Trophoblast cell (in vitro differentiated cells and primary cell): ENCODE measurements around the gene GTF3C6.

ENCODE experiments used
- DNase-seq, 2 donors: peaks; one replicate each; pipeline ENCODE4 v3.0.0-alpha.2; 2016
- H2AFZ ChIP-seq: 2 replicates; pipeline ENCODE4 v1.6.1; 2013; ENCODE audit warnings: low read length, moderate library complexity, mild to moderate bottlenecking; ENCODE audit not compliant: insufficient read depth, poor library complexity
- H2AK5ac ChIP-seq: 2 replicates; pipeline ENCODE4 v1.6.1; 2013; ENCODE audit warnings: mild to moderate bottlenecking, low read length
- H2BK120ac ChIP-seq: 2 replicates; pipeline ENCODE4 v1.6.1; 2013; ENCODE audit warnings: low read length, mild to moderate bottlenecking, moderate library complexity; ENCODE audit not compliant: insufficient read depth, poor library complexity
- H2BK12ac ChIP-seq: 2 replicates; pipeline ENCODE4 v1.6.1; 2013; ENCODE audit warnings: mild to moderate bottlenecking, low read length, moderate library complexity
- H2BK5ac ChIP-seq: 2 replicates; pipeline ENCODE4 v1.6.1; 2013; ENCODE audit warnings: low read length, low read depth, moderate library complexity, mild to moderate bottlenecking; ENCODE audit not compliant: poor library complexity
- H3K14ac ChIP-seq: 2 replicates; pipeline ENCODE4 v1.6.1; 2013; ENCODE audit warnings: mild to moderate bottlenecking, low read length
- H3K18ac ChIP-seq: 2 replicates; pipeline ENCODE4 v1.6.1; 2013; ENCODE audit warnings: mild to moderate bottlenecking, low read length
- H3K23ac ChIP-seq: 2 replicates; pipeline ENCODE4 v1.6.1; 2013; ENCODE audit warnings: low read length
- H3K27ac ChIP-seq: 2 replicates; pipeline ENCODE4 v1.5.1; 2013; ENCODE audit warnings: low read depth, mild to moderate bottlenecking, inconsistent platforms, low read length, moderate library complexity
- H3K27me3 ChIP-seq: 2 replicates; pipeline ENCODE4 v1.6.1; 2013; ENCODE audit warnings: inconsistent platforms, mild to moderate bottlenecking, low read length, moderate library complexity; ENCODE audit not compliant: insufficient read depth
- H3K36me3 ChIP-seq, 2 experiments: 1 replicate in 1 of 2; 2 replicates in 1 of 2; pipeline ENCODE4 v1.6.1; 2013; ENCODE audit warnings: low read length in 2 of 2, mild to moderate bottlenecking in 2 of 2, moderate library complexity in 1 of 2; ENCODE audit not compliant: insufficient read depth in 2 of 2, control insufficient read depth in 1 of 2
- H3K4ac ChIP-seq: 2 replicates; pipeline ENCODE4 v1.6.1; 2013; ENCODE audit warnings: low read depth, mild to moderate bottlenecking, low read length, moderate library complexity
- H3K4me1 ChIP-seq, 2 experiments: 1 replicate in 1 of 2; 2 replicates in 1 of 2; pipeline ENCODE4 v1.6.1; 2013; ENCODE audit warnings: low read length in 2 of 2, mild to moderate bottlenecking in 2 of 2, moderate library complexity in 1 of 2; ENCODE audit not compliant: insufficient read depth in 2 of 2, control insufficient read depth in 1 of 2
- H3K4me2 ChIP-seq: 2 replicates; pipeline ENCODE4 v1.6.1; 2013; ENCODE audit warnings: inconsistent platforms, mild to moderate bottlenecking, low read length, moderate library complexity
- H3K4me3 ChIP-seq: 2 replicates; pipeline ENCODE4 v1.5.1; 2013; ENCODE audit warnings: mild to moderate bottlenecking, low read depth, low read length, inconsistent platforms
- H3K79me1 ChIP-seq: one replicate; pipeline ENCODE4 v1.6.1; 2013; ENCODE audit warnings: low read length
- H3K79me2 ChIP-seq: 2 replicates; pipeline ENCODE4 v1.6.1; 2013; ENCODE audit warnings: low read length, mild to moderate bottlenecking; ENCODE audit not compliant: control insufficient read depth, insufficient read depth, poor library complexity
- H3K9ac ChIP-seq: 2 replicates; pipeline ENCODE4 v1.6.1; 2013; ENCODE audit warnings: mild to moderate bottlenecking, low read length
- H3K9me3 ChIP-seq: 2 replicates; pipeline ENCODE4 v1.6.1; 2013; ENCODE audit warnings: low read depth, mild to moderate bottlenecking, control low read depth, inconsistent platforms, low read length; ENCODE audit not compliant: insufficient read depth
- H4K12ac ChIP-seq: 2 replicates; pipeline ENCODE4 v1.6.1; 2013; ENCODE audit warnings: low read depth, mild to moderate bottlenecking, low read length, moderate library complexity
- H4K8ac ChIP-seq: 2 replicates; pipeline ENCODE4 v1.6.1; 2013; ENCODE audit warnings: low read depth, mild to moderate bottlenecking, low read length, moderate library complexity
- H4K91ac ChIP-seq: one replicate; pipeline ENCODE4 v1.6.1; 2013; ENCODE audit warnings: low read depth, mild to moderate bottlenecking, low read length, moderate library complexity
- whole genome bisulfite sequencing: extraction: QIAGEN DNeasy Blood & Tissue Kit; methylation state at CpG from one replicate; pipeline ENCODE4 v1.1.7; 2013; ENCODE audit warnings: missing lambda C conversion rate; ENCODE audit not compliant: insufficient read length, insufficient coverage; ENCODE audit errors: extremely low coverage; 5-methylcytosine and 5-hydroxymethylcytosine counted together

GTF3C6 gene

DNA sequence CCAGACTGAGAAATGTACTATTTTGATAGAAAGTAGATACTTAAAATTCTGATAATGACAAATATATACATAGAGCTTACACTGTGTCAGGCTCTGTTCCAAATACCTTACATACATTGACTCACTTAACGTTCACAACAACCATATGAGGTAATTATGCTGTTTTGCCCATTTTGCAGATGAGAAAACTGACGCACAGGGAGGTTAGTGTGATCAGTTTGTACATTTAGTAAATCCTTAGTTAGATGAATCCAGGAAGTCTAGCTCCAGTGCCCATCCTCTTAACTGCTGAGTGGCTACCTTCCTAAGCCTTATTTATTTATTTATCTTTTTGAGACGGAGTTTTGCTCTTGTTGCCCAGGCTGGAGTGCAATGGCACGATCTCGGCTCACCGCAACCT, 23.3 kb upstream of the GTF3C6 start:
- Histone ChIP-seq H3K9me3 (no peaks in the 10 kb centered on the region), H3K27ac (no peak overlapping the region), H3K79me2 (no peaks in the 10 kb centered on the region), H3K23ac (no peak overlapping the region), H4K91ac (no peak overlapping the region), H3K36me3 (no peaks in the 10 kb centered on the region), H3K4me2 (no peak overlapping the region), H3K18ac (no peak overlapping the region), H4K8ac (no peak overlapping the region), H3K9ac (no peak overlapping the region), H3K79me1 (no peaks in the 10 kb centered on the region), H2AFZ (no peak overlapping the region), H2AK5ac (no peak overlapping the region), H3K4ac (no peak overlapping the region), H2BK12ac (no peak overlapping the region), H3K4me1 (no peaks in the 10 kb centered on the region), H3K14ac (no peak overlapping the region), H4K12ac (no peak overlapping the region), H2BK120ac (no peak overlapping the region), H2BK5ac (no peak overlapping the region), H3K4me3 (no peak overlapping the region), H3K27me3 (no peaks in the 10 kb centered on the region)
- no CpG with 5 or more reads among the region's 6 CpGs for WGBS
- DNase-seq = no peak

DNA sequence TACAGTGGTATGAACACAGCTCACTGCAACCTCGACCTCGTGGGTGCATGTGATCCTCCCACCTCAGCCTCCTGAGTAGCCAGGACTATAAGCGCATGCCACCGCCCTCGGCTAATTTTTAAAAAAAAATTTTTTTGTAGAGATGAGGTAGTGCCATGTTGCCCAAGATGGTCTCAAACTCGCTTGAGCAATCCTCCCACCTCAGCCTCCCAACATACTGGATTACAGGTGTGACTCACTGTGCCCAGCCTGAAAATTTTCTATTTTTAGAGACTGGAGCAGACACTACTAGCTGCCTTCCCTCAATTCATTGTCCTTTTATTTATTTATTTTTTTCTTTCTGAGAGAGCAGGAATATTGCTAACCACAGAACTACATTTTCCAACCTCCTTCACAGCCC, 20.3 kb upstream of the GTF3C6 start:
- no peaks in the 10 kb centered on the region for H3K9me3 ChIP-seq
- H4K12ac ChIP-seq = no peak overlapping the region
- no peak overlapping the region for H2AFZ ChIP-seq
- no peak overlapping the region for H4K8ac ChIP-seq
- H3K4me2 ChIP-seq = no peak overlapping the region
- H3K18ac ChIP-seq = no peak overlapping the region
- H2BK120ac ChIP-seq = no peak overlapping the region
- no peaks in the 10 kb centered on the region for H3K4me1 ChIP-seq
- H3K4ac ChIP-seq = no peak overlapping the region
- no peaks in the 10 kb centered on the region for H3K79me2 ChIP-seq
- H3K27me3 ChIP-seq = no peaks in the 10 kb centered on the region
- H2BK12ac ChIP-seq = no peak overlapping the region
- no peak overlapping the region for H3K9ac ChIP-seq
- WGBS = no CpG with 5 or more reads among the region's 6 CpGs
- DNase-seq = peak; percentile 74 to 95
- no peaks in the 10 kb centered on the region for H3K79me1 ChIP-seq
- H3K27ac ChIP-seq = no peak overlapping the region
- H4K91ac ChIP-seq = no peak overlapping the region
- no peak overlapping the region for H2AK5ac ChIP-seq
- no peak overlapping the region for H3K14ac ChIP-seq
- H3K36me3 ChIP-seq = no peaks in the 10 kb centered on the region
- H2BK5ac ChIP-seq = no peak overlapping the region
- no peak overlapping the region for H3K4me3 ChIP-seq
- H3K23ac ChIP-seq = no peak overlapping the region

DNA sequence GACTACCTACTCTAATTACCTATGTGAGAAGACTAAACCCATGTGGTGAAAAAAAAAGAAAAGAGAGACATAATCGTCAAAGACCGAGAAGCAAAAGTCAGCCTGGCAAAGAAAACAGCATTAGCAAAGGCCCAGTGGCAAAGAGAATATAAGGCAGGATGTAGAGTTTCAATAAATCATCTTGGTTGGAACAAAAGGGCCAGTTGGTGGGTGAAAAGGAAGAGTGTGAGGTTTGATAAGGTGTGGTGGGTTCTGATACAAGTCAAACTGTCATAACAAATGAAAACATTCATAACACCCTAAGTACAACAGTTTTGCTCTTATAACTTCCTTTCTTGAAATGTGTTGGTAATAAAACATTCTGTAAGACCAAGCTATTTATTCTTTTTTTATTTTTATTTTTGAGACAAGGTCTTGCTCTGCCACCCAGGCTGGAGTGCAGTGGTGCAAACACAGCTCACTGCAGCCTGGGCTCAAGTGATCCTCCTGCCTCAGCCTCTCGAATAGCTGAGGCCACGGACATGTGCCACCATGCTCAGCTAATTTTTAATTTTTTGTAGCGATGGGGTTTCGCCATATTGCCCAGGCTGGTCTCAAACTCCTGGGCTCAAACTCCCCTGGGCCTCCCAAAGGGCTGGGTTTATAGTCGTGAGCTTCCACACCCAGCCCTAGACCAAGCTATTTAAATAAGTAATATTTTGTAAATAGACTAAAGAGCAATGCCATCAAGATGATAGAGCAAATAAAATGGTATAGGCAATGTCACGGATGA, 18.9 kb upstream of the GTF3C6 start:
- Histone ChIP-seq H3K4ac (no peak overlapping the region), H3K36me3 (no peaks in the 10 kb centered on the region), H2BK12ac (no peak overlapping the region), H3K79me2 (no peaks in the 10 kb centered on the region), H3K4me1 (no peaks in the 10 kb centered on the region), H2AK5ac (no peak overlapping the region), H3K4me2 (no peak overlapping the region), H4K12ac (no peak overlapping the region), H3K79me1 (no peaks in the 10 kb centered on the region), H2BK5ac (no peak overlapping the region), H3K18ac (no peak overlapping the region), H4K91ac (no peak overlapping the region), H3K23ac (no peak overlapping the region), H3K9ac (no peak overlapping the region), H3K14ac (no peak overlapping the region), H3K9me3 (no peaks in the 10 kb centered on the region), H3K4me3 (no peak overlapping the region), H3K27me3 (no peaks in the 10 kb centered on the region), H2AFZ (no peak overlapping the region), H2BK120ac (no peak overlapping the region), H4K8ac (no peak overlapping the region), H3K27ac (no peak overlapping the region)
- no peak for DNase-seq
- WGBS = no CpG with 5 or more reads among the region's 8 CpGs

DNA sequence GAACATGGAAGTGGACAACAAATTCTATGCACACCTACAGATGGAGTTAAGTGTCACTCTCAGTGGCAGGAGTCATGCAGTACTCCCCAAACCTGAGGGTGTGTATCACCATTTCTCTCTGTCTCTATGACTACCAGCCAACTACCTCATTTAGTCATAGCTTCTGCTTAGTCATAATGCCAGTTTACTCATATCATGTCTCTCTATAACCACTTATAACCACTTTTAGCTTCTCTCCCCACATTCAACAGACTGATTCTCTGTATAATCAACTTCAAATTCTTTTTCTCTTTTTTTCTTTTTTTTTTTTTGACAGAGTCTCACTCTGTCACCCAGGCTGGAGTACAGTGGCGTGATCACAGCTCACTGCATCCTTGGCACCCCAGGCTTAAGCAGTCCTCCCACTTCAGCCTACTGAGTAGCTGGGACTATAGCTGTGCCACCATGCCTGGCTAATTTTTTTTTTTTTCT, 13.8 kb upstream of the GTF3C6 start:
- Histone ChIP-seq H3K27ac (no peak overlapping the region), H3K4ac (no peak overlapping the region), H3K9me3 (no peaks in the 10 kb centered on the region), H3K4me3 (no peak overlapping the region), H4K91ac (no peak overlapping the region), H2AFZ (no peak overlapping the region), H3K79me1 (no peaks in the 10 kb centered on the region), H3K4me2 (no peak overlapping the region), H3K36me3 (no peaks in the 10 kb centered on the region), H4K12ac (no peak overlapping the region), H3K79me2 (no peaks in the 10 kb centered on the region), H3K4me1 (no peaks in the 10 kb centered on the region), H2BK5ac (no peak overlapping the region), H4K8ac (no peak overlapping the region), H3K27me3 (no peaks in the 10 kb centered on the region), H3K14ac (no peak overlapping the region), H3K18ac (no peak overlapping the region), H2AK5ac (no peak overlapping the region), H3K23ac (no peak overlapping the region), H2BK120ac (no peak overlapping the region), H3K9ac (no peak overlapping the region), H2BK12ac (no peak overlapping the region)
- peak; percentile 41 to 80 for DNase-seq
- no CpG with 5 or more reads among the region's 1 CpG for WGBS
